Fibroblast of the aortic adventitia (primary cell): Measurements from ENCODE around the gene AOPEP. TPM values are rescaled to one million over a fixed set of nuclear protein-coding genes. Genes with fewer than 3 reads are reported as not detected.

ENCODE experiments used
- DNase-seq: peaks from one replicate; pipeline ENCODE4 v3.0.0-alpha.2; 2010; ENCODE audit warnings: low read depth
- H3K4me3 ChIP-seq: 2 replicates; pipeline ENCODE4 v1.5.1; 2011; ENCODE audit warnings: low read depth, mild to moderate bottlenecking, control low read depth, low read length, moderate library complexity
- CTCF ChIP-seq: IDR thresholded peaks from 2 replicates; pipeline ENCODE4 v1.5.1; 2011; ENCODE audit warnings: mild to moderate bottlenecking, low read length, control low read depth, inconsistent platforms; ENCODE audit not compliant: insufficient read depth
- total RNA-seq: library from RNA; depleted of rRNA; stranded (reverse); fragments of >200 nt; gene quantifications from 2 replicates; pipeline ENCODE4 v1.2.3, GENCODE V29; 2012; ENCODE audit warnings: low replicate concordance

The AOPEP gene
- total RNA-seq, 1 donor: 39.7 TPM

- no peak for TF ChIP-seq CTCF
- no peak for DNase-seq
- H3K4me3 ChIP-seq: no peak overlapping the region
Observed at GRCh38 chr9:95090871-95091577, 364.5 kb downstream of the AOPEP start.

DNA sequence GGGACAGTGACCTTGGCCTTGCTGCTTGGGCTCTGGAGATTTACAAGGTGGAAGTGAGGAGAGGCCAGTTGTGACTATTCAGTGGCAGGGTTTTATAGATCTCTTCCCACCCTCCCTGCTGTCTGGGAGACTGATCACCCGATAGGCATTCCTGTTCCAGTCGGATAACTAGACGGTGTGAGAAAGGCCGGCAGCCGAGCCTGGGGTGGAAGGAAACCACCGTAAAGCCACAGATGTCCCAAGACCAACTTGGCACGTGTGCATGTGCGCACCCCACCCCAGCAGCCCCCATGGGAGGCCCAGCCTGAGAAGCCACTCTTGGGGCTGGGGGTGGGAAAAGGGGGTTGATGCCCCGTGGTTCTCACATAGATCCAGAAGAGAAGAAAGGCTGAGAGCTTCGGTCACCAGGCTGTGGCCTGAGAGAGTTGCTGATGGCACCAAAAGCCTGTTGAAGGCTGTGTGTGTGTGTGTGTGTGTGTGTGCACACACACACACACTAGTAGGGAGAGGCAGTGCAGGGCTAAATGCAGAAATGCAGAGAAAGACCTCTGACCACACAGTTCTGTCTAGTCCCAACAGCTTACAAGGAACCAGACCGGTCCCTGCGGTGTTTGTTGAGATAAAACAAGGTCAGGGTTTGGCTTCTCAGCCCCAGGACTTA, 365.2 kb downstream of the AOPEP start:
- H3K4me3 ChIP-seq: no peak overlapping the region
- no peak for TF ChIP-seq CTCF
- DNase-seq: peak; percentile 76

GRCh38 chr9:95092262-95093072, 366.0 kb downstream of the AOPEP start:
- no peak for TF ChIP-seq CTCF

GRCh38 chr9:95093586-95093985, 367.1 kb downstream of the AOPEP start:
- no peak for DNase-seq
- no peak for TF ChIP-seq CTCF
- no peak overlapping the region for H3K4me3 ChIP-seq

More at GRCh38 chr9:95092262-95093072, 366.0 kb downstream of the AOPEP start:
- no peak overlapping the region for H3K4me3 ChIP-seq
- DNase-seq: peak; percentile 93

GRCh38 chr9:95094002-95094401, 367.5 kb downstream of the AOPEP start:
- DNase-seq: no peak
- H3K4me3 ChIP-seq: no peak overlapping the region
- no peak for TF ChIP-seq CTCF

- no peak for TF ChIP-seq CTCF
- DNase-seq: no peak
- H3K4me3 ChIP-seq: no peak overlapping the region
Observed at GRCh38 chr9:95095641-95096355, 369.3 kb downstream of the AOPEP start.
